ENCODE results near the gene ZNF518A. TPM values are rescaled to one million over a fixed set of nuclear protein-coding genes. Genes with fewer than 3 reads are reported as not detected.

The ZNF518A gene
- total RNA-seq, 1 experiment from 2014 or later, result 26.1 TPM

DNA sequence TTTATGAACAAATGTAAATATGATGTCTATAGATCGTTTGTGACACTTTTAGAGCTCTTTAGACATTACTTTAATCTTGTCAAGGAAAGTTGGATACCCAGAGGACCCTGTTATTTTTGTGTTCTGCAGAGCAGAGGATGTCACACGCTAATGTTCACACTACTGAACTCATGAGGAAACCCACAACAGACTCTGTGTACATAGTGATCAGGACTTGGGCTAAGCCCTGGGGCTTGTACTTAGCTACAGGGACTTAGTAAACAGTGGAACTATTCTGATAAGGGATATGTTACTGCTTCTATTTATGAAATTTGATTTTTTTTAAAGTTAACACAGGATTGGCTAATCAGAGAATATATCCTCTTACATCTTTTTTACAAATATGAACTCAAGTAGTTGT lies 36.1 kb upstream of the ZNF518A start:
- ATAC-seq (no peak), DNase-seq (ENCODE audit: low read depth, low spot score) (no peak)
- Histone ChIP-seq H3K27ac (ENCODE audit: low read length) (no peak overlapping the region), H3K4me1 (ENCODE audit: control insufficient read depth, insufficient read depth, low read length) (peaks cover 3% of the 10 kb centered on the region; the same call in 1 of the 2 replicates), H3K36me3 (ENCODE audit: control insufficient read depth, insufficient read depth, low read length) (no peaks in the 10 kb centered on the region), H3K4me3 (ENCODE audit: low read depth in 2 of 2, low read length in 2 of 2) (no peak overlapping the region), H3K27me3 (ENCODE audit: control insufficient read depth, insufficient read depth, low read length) (peaks cover 30% of the 10 kb centered on the region), H3K9me3 (ENCODE audit: control insufficient read depth, insufficient read depth, low read depth, low read length) (peaks cover 8% of the 10 kb centered on the region)
- ChIA-PET POLR2A (no interaction called here), CTCF (no interaction called here)
- no peak for TF ChIP-seq SIN3A (IDR thresholded peaks at IDR 0.05; ENCODE audit: borderline replicate concordance, insufficient read depth, low read depth, low read length)
- TF ChIP-seq, protein P1, sequence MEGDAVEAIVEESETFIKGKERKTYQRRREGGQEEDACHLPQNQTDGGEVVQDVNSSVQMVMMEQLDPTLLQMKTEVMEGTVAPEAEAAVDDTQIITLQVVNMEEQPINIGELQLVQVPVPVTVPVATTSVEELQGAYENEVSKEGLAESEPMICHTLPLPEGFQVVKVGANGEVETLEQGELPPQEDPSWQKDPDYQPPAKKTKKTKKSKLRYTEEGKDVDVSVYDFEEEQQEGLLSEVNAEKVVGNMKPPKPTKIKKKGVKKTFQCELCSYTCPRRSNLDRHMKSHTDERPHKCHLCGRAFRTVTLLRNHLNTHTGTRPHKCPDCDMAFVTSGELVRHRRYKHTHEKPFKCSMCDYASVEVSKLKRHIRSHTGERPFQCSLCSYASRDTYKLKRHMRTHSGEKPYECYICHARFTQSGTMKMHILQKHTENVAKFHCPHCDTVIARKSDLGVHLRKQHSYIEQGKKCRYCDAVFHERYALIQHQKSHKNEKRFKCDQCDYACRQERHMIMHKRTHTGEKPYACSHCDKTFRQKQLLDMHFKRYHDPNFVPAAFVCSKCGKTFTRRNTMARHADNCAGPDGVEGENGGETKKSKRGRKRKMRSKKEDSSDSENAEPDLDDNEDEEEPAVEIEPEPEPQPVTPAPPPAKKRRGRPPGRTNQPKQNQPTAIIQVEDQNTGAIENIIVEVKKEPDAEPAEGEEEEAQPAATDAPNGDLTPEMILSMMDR (IDR thresholded peaks at IDR 0.05), result no peak
- no peak for TF ChIP-seq TCF7L2 (IDR thresholded peaks at IDR 0.05; ENCODE audit: low read depth, low read length)
- no peak for TF ChIP-seq POLR2AphosphoS5 (IDR thresholded peaks at IDR 0.05; ENCODE audit: low read depth, low read length)
- TF ChIP-seq, protein P2, sequence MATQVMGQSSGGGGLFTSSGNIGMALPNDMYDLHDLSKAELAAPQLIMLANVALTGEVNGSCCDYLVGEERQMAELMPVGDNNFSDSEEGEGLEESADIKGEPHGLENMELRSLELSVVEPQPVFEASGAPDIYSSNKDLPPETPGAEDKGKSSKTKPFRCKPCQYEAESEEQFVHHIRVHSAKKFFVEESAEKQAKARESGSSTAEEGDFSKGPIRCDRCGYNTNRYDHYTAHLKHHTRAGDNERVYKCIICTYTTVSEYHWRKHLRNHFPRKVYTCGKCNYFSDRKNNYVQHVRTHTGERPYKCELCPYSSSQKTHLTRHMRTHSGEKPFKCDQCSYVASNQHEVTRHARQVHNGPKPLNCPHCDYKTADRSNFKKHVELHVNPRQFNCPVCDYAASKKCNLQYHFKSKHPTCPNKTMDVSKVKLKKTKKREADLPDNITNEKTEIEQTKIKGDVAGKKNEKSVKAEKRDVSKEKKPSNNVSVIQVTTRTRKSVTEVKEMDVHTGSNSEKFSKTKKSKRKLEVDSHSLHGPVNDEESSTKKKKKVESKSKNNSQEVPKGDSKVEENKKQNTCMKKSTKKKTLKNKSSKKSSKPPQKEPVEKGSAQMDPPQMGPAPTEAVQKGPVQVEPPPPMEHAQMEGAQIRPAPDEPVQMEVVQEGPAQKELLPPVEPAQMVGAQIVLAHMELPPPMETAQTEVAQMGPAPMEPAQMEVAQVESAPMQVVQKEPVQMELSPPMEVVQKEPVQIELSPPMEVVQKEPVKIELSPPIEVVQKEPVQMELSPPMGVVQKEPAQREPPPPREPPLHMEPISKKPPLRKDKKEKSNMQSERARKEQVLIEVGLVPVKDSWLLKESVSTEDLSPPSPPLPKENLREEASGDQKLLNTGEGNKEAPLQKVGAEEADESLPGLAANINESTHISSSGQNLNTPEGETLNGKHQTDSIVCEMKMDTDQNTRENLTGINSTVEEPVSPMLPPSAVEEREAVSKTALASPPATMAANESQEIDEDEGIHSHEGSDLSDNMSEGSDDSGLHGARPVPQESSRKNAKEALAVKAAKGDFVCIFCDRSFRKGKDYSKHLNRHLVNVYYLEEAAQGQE (IDR thresholded peaks at IDR 0.05; ENCODE audit: insufficient read depth in 1 of 2, low read depth in 2 of 2, low read length in 1 of 2), result no peak
- in situ Hi-C loops (cut with HindIII; ENCODE audit: low pct_unique_long_range_greater_than_20kb, low sequenced_read_pairs), result no loop called here
- BruUV-seq (replicated peaks), result no TSS peak
- intact Hi-C loops (cut with micrococcal nuclease; ENCODE audit: unreplicated experiment), result no loop called here

DNA sequence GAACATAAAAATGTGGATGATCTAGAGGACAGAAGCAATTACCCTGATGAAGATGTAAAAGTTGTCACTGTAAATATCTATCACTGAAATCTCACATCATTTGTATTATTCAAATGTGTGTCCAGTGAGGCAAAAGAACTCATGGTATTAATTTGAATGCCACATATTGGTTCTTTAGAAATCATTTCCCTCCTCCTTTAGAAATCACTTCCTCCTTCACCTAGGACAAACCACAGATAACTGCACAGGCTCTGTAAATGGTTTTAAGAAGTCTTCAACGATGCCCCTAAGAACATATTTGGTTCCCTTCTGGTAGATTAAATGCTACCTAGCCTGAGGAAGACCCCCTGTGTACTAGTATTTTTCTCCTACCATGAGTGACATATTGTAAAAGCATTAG lies 33.1 kb upstream of the ZNF518A start:
- Histone ChIP-seq H3K9me3 (ENCODE audit: control insufficient read depth, insufficient read depth, low read depth, low read length) (no peaks in the 10 kb centered on the region), H3K36me3 (ENCODE audit: control insufficient read depth, insufficient read depth, low read length) (no peaks in the 10 kb centered on the region), H3K4me3 (ENCODE audit: low read depth in 2 of 2, low read length in 2 of 2) (no peak overlapping the region), H3K4me1 (ENCODE audit: control insufficient read depth, insufficient read depth, low read length) (no peaks in the 10 kb centered on the region), H3K27me3 (ENCODE audit: control insufficient read depth, insufficient read depth, low read length) (peaks cover 30% of the 10 kb centered on the region), H3K27ac (ENCODE audit: low read length) (no peak overlapping the region)
- TF ChIP-seq, protein P1 (IDR thresholded peaks at IDR 0.05), result no peak
- TF ChIP-seq, protein P2 (IDR thresholded peaks at IDR 0.05; ENCODE audit: insufficient read depth in 1 of 2, low read depth in 2 of 2, low read length in 1 of 2), result no peak
- TF ChIP-seq POLR2AphosphoS5 (IDR thresholded peaks at IDR 0.05; ENCODE audit: low read depth, low read length) (no peak), SIN3A (IDR thresholded peaks at IDR 0.05; ENCODE audit: borderline replicate concordance, insufficient read depth, low read depth, low read length) (no peak), TCF7L2 (IDR thresholded peaks at IDR 0.05; ENCODE audit: low read depth, low read length) (no peak)
- intact Hi-C loops (cut with micrococcal nuclease; ENCODE audit: unreplicated experiment), result no loop called here
- no TSS peak for BruUV-seq (replicated peaks)
- CTCF ChIA-PET, result no interaction called here
- in situ Hi-C loops (cut with HindIII; ENCODE audit: low pct_unique_long_range_greater_than_20kb, low sequenced_read_pairs), result no loop called here
- POLR2A ChIA-PET, result no interaction called here
- ATAC-seq (no peak), DNase-seq (ENCODE audit: low read depth, low spot score) (no peak)
